ENCODE data around the gene BICC1. TPM values are rescaled to one million over a fixed set of nuclear protein-coding genes. Genes with fewer than 3 reads are reported as not detected.
A peak's percentile ranks its signal among the peaks of the same experiment; 100 is the strongest.

Gene BICC1
- total and polyA plus RNA-seq, 8 donors: 19.0 to 37.4 (median 23.0) TPM

GRCh38 chr10:58784361-58784760 is 271.7 kb downstream of the BICC1 start:
- DNase-seq: no peak
- H3K4me3 ChIP-seq: no peak overlapping the region
- H3K27me3 ChIP-seq: no peaks in the 10 kb centered on the region
- intact Hi-C loops (cut with DNase I): no loop called here
- H3K27ac ChIP-seq: no peak overlapping the region
- ATAC-seq: no peak
- H3K9me3 ChIP-seq: no peaks in the 10 kb centered on the region
- TF ChIP-seq CTCF (IDR thresholded peaks at IDR 0.05): no peak
- 53 to 66% methylated on average over 4 of the region's 4 CpGs for WGBS, 2 donors
- H3K4me1 ChIP-seq: no peaks in the 10 kb centered on the region
- H3K36me3 ChIP-seq: peaks cover 0 to 9% (median 0%) of the 10 kb centered on the region in 3 donors
- FAIRE-seq: no peak

- H3K4me1 ChIP-seq: no peaks in the 10 kb centered on the region
- WGBS, 2 donors: 71 to 84% methylated on average over 3 of the region's 3 CpGs
- no peak for TF ChIP-seq CTCF (IDR thresholded peaks at IDR 0.05)
- no peak overlapping the region for H3K4me3 ChIP-seq
- DNase-seq (no peak), FAIRE-seq (no peak), ATAC-seq (no peak)
- H3K9me3 ChIP-seq: no peaks in the 10 kb centered on the region
- intact Hi-C loops (cut with DNase I): no loop called here
- H3K36me3 ChIP-seq: peaks cover 0 to 10% (median 0%) of the 10 kb centered on the region in 3 donors
- H3K27ac ChIP-seq: no peak overlapping the region
- H3K27me3 ChIP-seq: no peaks in the 10 kb centered on the region
Observed at GRCh38 chr10:58785354-58785753, 272.7 kb downstream of the BICC1 start.

- no peak for TF ChIP-seq CTCF (IDR thresholded peaks at IDR 0.05)
- ATAC-seq (no peak), DNase-seq (no peak), FAIRE-seq (peak; percentile 82)
- H3K36me3 ChIP-seq: peaks cover 0 to 18% (median 0%) of the 10 kb centered on the region in 3 donors
- no peak overlapping the region for H3K27ac ChIP-seq
- no peaks in the 10 kb centered on the region for H3K27me3 ChIP-seq
- whole genome bisulfite sequencing, 2 donors: 76 to 84% methylated on average over 6 of the region's 6 CpGs
- no peaks in the 10 kb centered on the region for H3K4me1 ChIP-seq
- no peaks in the 10 kb centered on the region for H3K9me3 ChIP-seq
- intact Hi-C loops (cut with DNase I): loop anchor here in 1 of 3 donors (10.0 kb wide), 1 partner anchor 824 kb away; no protein-coding TSS in a partner anchor
- no peak overlapping the region for H3K4me3 ChIP-seq
Observed at GRCh38 chr10:58791137-58791536, 278.5 kb downstream of the BICC1 start.

DNA sequence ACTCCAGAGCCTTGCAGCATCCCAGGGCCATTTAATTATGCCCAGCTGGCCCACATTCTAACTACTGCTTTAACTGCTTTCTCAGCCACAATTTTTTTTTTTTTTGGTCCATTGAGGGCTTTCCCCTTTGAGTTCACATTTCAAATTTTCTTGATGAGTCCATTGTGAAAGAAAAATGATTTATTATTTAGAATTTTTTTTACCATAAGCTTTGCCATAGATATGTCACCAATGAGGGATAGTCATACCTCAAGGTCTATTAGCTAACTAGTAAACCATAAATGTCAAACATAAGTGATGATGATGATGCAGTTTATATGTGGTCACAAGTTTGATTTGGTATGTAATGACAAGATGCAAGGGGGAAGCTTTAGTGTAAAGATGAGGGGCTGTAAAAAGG is 282.9 kb downstream of the BICC1 start:
- no peak overlapping the region for H3K27ac ChIP-seq
- no peak for TF ChIP-seq CTCF (IDR thresholded peaks at IDR 0.05)
- H3K27me3 ChIP-seq: no peaks in the 10 kb centered on the region
- intact Hi-C loops (cut with DNase I): loop anchor here in 1 of 3 donors (10.0 kb wide), 1 partner anchor 819 kb away; no protein-coding TSS in a partner anchor
- H3K4me3 ChIP-seq: no peak overlapping the region
- ATAC-seq (no peak), FAIRE-seq (no peak), DNase-seq (no peak)
- H3K9me3 ChIP-seq: no peaks in the 10 kb centered on the region
- peaks cover 0 to 8% (median 0%) of the 10 kb centered on the region in 3 donors for H3K36me3 ChIP-seq
- no peaks in the 10 kb centered on the region for H3K4me1 ChIP-seq

- Histone ChIP-seq H3K27ac (no peak overlapping the region), H3K4me3 (no peak overlapping the region), H3K27me3 (no peaks in the 10 kb centered on the region), H3K36me3 (peaks cover 0 to 8% (median 0%) of the 10 kb centered on the region in 3 donors), H3K4me1 (no peaks in the 10 kb centered on the region), H3K9me3 (no peaks in the 10 kb centered on the region)
- WGBS, 2 donors: 78 to 81% methylated on average over 7 of the region's 7 CpGs
- FAIRE-seq: no peak
- ATAC-seq: no peak
- intact Hi-C loops (cut with DNase I): loop anchor here in 1 of 3 donors (10.0 kb wide), 1 partner anchor 819 kb away; no protein-coding TSS in a partner anchor
- TF ChIP-seq CTCF (IDR thresholded peaks at IDR 0.05): no peak
- no peak for DNase-seq
Observed at GRCh38 chr10:58796242-58796641, 283.6 kb downstream of the BICC1 start.
